AG04449 (cell line): ENCODE measurements around the gene BRIP1.
"Not testable (repeated sequence)": the region's sequence is repeated elsewhere in the genome, so short reads cannot be mapped to it uniquely, and the experiment has no call there.

Experiments used
- CTCF ChIA-PET: fragments of 350-600 bp; formaldehyde crosslinking; extraction: SDS; loops from one replicate; lab custom pipeline; 2021; ENCODE audit warnings: antibody characterized with exemption; lab: Yijun Ruan, JAX
- POLR2A ChIA-PET: fragments of 400-600, 350-600 bp; formaldehyde crosslinking; extraction: SDS; loops from one replicate; lab custom pipeline; 2020; ENCODE audit warnings: antibody characterized with exemption, inconsistent platforms; lab: Yijun Ruan, JAX
- DNase-seq: peaks from one replicate; pipeline ENCODE4 v3.0.0-alpha.2; 2010; ENCODE audit warnings: low read depth, low spot score
- H3K4me3 ChIP-seq: 2 replicates; pipeline ENCODE4 v1.5.1; 2011; ENCODE audit warnings: low read depth, mild to moderate bottlenecking, control low read depth, low read length
- TF ChIP-seq, protein P1 (sequence below): IDR thresholded peaks from one replicate; pipeline ENCODE4 v1.5.1; 2011; ENCODE audit warnings: mild to moderate bottlenecking, moderate library complexity, low read length, control low read depth, inconsistent platforms; ENCODE audit not compliant: insufficient read depth; ENCODE audit errors: missing control alignments

Gene BRIP1

DNA sequence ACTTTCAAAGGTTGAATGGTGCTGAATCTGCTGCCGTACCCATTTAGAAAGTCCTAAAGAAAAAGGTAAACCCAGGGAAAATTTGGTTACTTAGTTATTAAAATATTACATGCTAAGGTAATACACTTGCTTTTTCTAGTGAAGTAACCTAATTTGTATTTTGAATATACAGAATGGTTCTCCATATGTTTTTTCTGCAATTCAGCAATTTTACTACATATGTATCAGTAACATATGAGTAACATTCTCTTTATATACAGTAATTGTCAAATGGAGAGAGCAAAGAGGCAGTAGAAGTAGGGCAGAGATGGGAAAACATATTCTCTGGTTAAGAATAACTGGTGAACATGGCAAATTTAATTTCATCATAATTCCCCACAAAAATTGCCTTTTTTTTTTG is 177.2 kb downstream of the BRIP1 start:
- TF ChIP-seq, protein P1, sequence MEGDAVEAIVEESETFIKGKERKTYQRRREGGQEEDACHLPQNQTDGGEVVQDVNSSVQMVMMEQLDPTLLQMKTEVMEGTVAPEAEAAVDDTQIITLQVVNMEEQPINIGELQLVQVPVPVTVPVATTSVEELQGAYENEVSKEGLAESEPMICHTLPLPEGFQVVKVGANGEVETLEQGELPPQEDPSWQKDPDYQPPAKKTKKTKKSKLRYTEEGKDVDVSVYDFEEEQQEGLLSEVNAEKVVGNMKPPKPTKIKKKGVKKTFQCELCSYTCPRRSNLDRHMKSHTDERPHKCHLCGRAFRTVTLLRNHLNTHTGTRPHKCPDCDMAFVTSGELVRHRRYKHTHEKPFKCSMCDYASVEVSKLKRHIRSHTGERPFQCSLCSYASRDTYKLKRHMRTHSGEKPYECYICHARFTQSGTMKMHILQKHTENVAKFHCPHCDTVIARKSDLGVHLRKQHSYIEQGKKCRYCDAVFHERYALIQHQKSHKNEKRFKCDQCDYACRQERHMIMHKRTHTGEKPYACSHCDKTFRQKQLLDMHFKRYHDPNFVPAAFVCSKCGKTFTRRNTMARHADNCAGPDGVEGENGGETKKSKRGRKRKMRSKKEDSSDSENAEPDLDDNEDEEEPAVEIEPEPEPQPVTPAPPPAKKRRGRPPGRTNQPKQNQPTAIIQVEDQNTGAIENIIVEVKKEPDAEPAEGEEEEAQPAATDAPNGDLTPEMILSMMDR: no peak
- CTCF ChIA-PET: no interaction called here
- no peak overlapping the region for H3K4me3 ChIP-seq
- DNase-seq: no peak
- POLR2A ChIA-PET: no interaction called here

DNA sequence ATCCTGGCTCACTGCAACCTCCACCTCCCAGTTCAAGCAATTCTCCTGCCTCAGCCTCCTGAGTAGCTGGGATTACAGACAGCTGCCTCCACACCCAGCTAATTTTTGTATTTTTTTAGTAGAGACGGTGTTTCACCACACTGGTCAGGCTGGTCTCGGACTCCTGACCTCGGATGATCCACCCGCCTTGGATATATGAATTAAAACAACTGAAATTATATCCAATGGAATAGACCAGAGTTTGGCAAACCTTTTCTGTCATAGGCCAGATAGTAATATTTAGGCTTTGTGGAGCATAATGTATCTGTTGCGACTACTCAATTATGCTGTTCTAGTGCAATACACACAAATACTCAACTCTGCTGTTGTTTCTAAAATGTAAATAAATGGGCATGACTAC is 178.5 kb downstream of the BRIP1 start:
- TF ChIP-seq, protein P1: no peak
- H3K4me3 ChIP-seq: no peak overlapping the region
- DNase-seq: no peak
- POLR2A ChIA-PET: no interaction called here
- CTCF ChIA-PET: no interaction called here

DNA sequence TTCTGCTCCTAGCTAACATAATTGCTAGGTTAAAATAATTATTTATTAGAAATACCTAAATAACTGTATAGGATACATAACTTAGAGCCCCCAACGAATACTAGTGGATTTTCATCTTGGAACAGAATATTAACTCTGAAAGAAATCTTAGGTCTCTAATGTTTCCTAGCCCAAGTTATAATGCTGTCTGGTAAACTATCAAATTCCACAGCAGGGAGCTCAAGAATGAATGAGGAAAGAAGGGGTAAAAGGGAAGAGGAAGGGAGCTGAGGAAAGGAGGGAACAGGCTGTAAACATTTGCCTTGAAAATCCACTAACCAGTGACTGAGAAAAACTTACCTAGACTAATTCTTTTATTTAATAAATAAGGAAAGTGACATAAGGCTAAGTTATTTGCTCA is 179.2 kb downstream of the BRIP1 start:
- TF ChIP-seq, protein P1: no peak
- H3K4me3 ChIP-seq: no peak overlapping the region
- POLR2A ChIA-PET: no interaction called here
- CTCF ChIA-PET: no interaction called here
- DNase-seq: no peak

DNA sequence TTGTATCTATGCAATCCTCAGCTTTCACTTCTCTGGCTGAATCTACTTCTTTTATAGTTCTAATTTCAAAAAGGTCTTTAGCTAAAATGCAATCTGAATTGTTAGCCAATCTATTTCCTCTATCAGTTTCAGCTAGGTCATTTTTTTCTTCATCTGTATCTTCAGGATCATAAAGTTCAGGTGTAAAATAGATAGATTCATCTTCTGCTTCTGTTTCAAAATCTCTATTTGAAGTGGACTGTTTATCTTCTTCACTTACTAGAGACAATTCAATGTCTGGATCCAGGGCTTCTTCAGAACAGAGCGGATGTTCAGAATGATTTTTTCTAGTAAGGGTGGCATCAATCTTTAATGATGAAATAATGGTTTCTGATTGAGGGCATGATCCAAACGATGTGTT is 179.9 kb downstream of the BRIP1 start:
- CTCF ChIA-PET: no interaction called here

DNA sequence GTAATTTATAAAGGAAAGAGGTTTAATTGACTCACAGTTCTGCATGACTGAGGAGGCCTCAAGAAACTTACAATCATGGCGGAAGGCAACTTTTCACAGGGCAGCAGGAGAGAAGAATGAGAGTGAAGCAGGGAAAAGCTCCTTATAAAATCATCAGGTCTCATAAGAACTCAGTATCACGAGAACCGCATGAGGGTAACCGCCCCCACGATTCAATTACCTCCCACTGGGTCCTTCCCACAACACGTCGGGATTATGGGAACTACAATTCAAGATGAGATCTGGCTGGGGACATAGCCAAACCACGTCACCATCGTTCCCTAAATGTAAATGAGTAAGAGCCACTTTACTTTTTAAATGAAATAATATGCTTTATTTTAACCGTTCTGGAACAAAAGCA is 182.4 kb downstream of the BRIP1 start:
- DNase-seq: no peak
- TF ChIP-seq, protein P1: no peak
- POLR2A ChIA-PET: no interaction called here
- H3K4me3 ChIP-seq: no peak overlapping the region
- CTCF ChIA-PET: no interaction called here

More for the DNA sequence above, 179.9 kb downstream of the BRIP1 start:
- TF ChIP-seq, protein P1: no peak
- POLR2A ChIA-PET: no interaction called here
- no peak overlapping the region for H3K4me3 ChIP-seq
- no peak for DNase-seq

DNA sequence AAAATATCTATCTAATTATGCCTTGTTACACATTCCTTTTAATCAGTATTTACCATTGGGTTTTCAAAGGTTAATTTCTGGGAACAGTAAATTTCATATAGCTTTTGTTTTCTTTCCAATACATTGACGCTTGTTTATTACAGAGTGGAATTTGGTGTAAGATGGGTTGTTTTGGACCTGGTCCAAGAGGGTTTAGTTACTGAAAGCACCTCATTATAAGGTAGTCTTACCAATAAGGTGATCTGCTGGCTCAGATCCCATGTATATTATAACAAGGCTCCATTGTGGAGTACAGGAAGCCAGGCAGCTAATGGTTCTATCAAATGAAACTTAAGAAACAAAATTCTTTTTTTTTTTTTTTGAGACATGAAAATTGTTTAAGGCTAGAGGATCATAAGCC is 185.0 kb downstream of the BRIP1 start:
- H3K4me3 ChIP-seq: no peak overlapping the region
- ChIA-PET CTCF (interaction anchor here (0.8 kb wide), 1 partner anchor 158 kb away, joined by 4 read pairs; no protein-coding TSS in a partner anchor), POLR2A (no interaction called here)
- DNase-seq: no peak
- TF ChIP-seq, protein P1: no peak

DNA sequence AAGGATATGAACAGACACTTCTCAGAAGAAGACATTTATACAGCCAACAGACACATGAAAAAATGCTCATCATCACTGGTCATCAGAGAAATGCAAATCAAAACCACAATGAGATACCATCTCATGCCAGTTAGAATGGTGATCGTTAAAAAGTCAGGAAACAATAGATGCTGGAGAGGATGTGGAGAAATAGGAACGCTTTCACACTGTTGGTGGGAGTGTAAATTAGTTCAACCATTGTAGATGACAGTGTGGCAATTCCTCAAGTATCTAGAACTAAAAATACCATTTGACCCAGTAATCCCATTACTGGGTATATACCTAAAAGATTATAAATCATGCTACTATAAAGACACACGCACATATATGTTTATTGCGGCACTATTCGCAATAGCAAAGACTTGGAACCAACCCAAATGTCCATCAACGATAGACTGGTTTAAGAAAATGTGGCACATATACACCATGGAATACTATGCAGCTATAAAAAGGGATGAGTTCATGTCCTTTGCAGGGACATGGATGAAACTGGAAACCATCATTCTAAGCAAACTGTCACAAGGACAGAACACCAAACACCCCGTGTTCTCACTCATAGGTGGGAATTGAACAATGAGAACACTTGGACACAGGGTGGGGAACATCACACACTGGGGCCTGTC is 186.0 kb downstream of the BRIP1 start:
- DNase-seq, CTCF ChIA-PET, POLR2A ChIA-PET: not testable (repeated sequence)

DNA sequence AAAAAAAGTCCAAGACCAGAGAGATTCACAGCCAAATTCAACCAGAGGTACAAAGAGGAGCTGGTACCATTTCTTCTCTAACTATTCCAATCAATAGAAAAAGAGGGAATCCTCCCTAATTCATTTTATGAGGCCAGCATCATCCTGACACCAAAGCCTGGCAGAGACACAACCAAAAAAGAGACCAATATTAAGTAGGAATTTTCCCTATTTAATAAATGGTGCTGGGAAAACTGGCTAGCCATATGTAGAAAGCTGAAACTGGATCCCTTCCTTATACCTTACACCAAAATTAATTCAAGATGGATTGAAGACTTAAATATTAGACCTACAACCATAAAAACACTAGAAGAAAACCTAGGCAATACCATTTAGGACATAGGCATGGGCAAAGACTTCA is 186.8 kb downstream of the BRIP1 start:
- POLR2A ChIA-PET, H3K4me3 ChIP-seq, CTCF ChIA-PET: not testable (repeated sequence)

More for the DNA sequence above, 186.0 kb downstream of the BRIP1 start:
- not testable (repeated sequence) for H3K4me3 ChIP-seq

DNA sequence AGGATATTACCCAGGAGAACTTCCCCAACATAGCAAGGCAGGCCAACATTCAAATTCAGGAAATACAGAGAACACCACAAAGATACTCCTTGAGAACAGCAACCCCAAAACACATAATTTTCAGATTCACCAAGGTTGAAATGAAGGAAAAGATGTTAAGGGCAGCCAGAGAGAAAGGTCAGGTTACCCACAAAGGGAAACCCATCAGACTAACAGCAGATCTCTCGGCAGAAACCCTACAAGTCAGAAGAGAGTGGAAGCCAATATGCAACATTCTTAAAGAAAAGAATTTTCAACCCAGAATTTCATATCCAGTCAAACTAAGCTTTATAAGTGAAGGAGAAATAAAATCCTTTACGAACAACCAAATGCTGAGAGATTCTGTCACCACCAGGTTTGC is 188.7 kb downstream of the BRIP1 start:
- DNase-seq, POLR2A ChIA-PET, CTCF ChIA-PET, H3K4me3 ChIP-seq: not testable (repeated sequence)

More for the DNA sequence above, 186.8 kb downstream of the BRIP1 start:
- not testable (repeated sequence) for DNase-seq
